ENCODE data around the gene ADRM1.

ADRM1 gene

DNA sequence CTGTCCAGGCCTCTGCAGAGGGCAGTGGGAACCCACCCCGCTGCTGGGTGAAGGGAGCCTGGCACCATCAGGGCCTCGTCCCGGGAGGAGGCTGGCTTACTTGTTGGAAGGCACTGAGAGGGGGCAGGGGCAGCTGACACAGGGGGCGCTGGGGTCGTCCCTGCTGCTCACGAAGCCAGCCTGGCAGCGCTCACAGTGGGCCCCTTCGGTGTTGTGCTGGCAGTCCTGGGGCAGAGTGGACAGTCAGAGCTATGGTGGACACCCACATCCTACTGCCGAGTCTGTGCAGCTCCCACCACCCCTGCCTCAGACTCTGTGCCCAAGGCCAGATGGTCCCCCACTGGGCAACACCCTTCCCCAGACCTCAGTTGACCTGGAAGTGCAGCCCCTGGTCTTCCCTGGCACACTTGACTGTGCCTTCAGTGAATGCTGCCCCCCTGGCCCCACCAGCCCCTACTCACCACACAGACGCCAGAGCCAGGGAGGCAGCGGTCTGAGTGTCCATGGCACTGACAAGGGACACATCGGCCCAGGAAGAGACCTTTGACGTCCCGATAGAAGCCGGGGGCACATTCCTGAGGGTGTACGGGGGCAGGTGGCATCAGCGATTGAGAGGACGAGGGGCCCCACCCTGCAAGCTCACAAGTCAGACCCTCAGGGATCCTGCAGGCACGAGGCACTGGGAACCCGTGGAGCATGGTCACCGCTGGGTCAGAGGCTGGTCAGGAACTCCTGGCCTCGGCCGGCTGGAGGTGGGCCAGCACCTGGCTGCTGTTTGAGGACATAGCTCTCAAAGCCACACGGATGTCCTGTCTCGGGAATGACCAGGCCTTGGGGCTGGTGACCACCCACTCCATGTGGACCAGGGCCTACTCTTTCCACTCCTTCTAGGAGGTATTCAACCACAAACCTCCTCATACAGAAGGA, 21.4 kb downstream of the ADRM1 start:
- DNase-seq (ENCODE audit: low spot score), result no peak

DNA sequence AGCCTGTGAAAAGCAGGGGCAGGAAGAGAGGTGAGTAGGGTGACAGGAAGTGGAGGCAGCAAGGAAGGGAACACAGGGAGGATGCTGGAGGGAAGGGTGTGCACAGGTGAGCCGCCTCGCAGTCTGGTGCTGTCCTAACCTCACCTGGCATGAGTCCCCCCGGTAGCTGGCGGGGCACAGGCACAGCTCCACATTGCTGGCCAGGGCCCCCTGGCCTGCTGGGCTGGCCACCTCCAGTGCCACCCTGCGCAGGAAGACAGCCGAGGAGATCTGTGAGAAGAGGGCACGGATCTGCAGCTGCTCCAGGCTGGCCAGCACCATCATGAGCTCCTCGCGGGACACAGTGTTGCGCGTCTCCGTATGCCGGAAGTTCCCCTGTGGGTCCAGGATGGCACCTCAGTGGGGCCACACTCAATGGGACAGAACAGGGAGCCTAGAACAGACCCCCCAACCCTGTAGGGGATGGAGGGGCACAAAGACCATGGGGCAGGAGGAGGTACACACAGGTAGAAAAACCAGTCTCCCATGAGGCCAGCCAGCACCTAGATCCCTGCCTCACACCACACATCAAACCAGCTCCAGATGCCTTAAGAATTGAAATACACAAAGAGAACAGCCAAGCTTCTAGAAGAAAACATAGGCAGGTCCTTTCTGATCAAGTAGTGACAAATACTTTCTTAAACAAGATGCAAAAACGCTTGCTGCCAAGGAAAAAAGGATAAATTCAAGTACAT, 22.5 kb downstream of the ADRM1 start:
- DNase-seq (ENCODE audit: low spot score), result no peak

DNA sequence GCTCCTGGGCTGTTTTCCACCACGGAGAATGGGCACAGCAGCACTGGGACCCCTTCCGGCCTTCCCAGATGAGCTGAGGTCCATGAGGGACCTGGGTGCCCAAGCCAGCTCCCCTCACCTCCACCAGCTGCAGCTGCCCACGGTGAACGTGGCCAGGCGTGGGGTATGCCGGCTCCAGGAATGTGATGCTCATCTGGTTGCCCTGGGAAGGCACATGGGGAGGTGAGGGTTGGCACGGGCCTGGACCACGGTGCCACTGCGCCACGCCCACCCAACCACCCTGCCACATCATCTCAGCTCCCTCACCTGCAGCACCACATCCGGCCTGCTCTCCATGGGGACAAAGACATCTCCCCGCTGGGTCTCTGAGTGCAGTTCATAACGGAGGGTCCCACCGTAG, 23.8 kb downstream of the ADRM1 start:
- DNase-seq (ENCODE audit: low spot score), result no peak

DNA sequence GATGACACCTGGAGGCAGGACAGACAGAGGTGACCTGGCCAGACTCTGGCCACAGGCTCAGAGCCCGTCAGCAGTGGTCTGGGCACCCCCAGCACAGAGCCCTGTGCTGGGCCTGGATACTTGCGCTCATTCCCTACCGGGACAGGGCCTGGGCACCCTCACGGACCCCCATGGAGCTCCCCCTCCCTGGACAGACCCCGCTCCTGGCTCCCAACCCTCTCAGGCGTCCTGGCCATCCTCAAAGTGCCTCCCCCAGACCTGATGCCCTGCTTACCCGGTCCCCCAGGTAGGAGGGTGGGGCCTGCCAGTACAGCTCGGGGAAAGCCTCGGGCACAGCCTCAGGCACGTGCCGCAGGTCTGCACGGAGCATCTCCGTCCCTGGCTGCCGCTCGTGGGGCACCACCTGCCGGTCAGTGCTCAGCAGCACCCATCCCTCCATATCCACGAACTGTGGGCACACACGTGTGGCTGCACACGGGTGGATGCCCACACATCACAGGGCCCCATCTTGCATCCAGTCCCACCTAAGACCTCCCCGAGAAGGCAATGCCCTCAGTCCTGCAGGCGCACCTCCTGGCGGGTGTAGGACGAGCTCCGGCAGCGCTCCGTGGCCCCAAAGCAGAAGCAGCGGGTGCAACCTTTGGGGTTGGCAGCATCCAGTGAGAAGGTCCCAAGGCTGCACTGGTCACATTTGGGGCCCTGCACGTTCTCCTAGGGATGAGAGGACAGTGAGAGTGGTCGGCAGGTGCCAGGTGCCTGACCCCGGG, 24.3 kb downstream of the ADRM1 start:
- no peak for DNase-seq (ENCODE audit: low spot score)

DNA sequence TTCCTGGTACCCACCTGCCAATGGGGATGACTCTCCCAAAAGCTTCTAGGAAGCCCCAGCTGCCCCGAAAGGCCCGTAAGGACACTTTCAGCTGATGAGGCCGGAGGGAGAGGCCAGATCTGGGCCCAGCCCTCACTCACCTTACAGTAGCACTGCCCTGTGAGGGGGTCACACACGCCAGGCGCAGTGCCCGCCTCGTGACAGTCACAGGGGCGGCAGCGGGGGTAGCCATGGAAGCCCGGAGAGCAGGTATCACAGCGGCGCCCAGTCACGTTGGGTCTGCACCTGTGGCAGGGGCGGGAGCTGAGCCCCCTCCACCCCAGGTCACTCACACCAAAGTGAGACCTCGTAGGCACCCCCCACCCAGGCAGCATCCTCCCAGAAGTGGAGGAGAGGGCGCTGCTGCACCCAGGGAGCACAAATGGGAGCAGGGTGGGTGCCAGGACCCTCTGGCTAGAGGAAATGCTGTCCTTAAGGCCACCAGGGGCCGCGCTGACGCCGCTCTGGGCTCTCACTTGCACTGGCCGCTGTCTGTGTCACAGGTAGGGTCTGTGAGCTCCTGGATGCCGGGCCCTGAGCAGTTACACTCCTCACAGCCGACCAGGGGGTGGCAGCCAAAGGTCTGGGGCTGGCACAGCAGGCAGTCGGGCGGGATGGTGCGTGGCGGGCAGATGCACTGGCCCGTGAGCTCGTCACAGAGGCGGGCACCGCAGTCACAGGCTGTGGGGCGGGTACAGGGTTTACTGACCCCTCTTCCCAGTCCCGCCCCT, 25.1 kb downstream of the ADRM1 start:
- DNase-seq (ENCODE audit: low spot score), result no peak

DNA sequence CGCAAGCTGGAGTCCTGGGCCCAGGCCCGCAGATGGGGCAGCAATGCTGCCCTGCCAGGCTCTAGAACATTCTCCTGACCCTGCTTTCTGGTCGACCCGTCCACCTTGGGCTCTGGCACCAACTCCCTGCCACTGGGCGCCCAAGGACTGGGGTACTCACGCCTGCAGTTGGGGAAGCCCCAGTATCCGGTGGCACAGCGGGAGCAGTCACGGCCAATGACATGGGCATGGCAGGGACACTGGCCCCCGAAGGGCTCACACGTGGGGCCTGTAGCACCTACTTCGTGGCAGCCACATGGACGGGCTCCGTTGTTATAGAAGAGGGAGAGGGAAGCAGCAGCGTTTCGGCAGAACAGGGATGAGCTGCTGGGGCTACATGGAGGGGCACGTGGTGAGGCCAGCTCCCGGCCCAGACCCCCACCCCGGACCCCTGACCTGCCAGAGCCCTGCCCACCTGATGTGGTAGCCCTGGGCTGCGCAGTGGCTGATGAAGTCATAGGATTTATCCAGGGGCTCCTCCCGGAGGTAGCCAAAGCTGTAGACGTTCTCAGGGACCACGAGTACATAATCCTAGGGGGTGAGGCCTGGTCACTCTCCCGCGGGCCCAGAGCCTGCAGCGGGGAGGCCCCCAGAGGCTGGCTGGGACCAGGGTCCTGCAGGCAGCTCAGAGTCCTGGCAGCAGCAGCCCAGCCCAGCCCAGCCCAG, 26.0 kb downstream of the ADRM1 start:
- DNase-seq (ENCODE audit: low spot score), result no peak

DNA sequence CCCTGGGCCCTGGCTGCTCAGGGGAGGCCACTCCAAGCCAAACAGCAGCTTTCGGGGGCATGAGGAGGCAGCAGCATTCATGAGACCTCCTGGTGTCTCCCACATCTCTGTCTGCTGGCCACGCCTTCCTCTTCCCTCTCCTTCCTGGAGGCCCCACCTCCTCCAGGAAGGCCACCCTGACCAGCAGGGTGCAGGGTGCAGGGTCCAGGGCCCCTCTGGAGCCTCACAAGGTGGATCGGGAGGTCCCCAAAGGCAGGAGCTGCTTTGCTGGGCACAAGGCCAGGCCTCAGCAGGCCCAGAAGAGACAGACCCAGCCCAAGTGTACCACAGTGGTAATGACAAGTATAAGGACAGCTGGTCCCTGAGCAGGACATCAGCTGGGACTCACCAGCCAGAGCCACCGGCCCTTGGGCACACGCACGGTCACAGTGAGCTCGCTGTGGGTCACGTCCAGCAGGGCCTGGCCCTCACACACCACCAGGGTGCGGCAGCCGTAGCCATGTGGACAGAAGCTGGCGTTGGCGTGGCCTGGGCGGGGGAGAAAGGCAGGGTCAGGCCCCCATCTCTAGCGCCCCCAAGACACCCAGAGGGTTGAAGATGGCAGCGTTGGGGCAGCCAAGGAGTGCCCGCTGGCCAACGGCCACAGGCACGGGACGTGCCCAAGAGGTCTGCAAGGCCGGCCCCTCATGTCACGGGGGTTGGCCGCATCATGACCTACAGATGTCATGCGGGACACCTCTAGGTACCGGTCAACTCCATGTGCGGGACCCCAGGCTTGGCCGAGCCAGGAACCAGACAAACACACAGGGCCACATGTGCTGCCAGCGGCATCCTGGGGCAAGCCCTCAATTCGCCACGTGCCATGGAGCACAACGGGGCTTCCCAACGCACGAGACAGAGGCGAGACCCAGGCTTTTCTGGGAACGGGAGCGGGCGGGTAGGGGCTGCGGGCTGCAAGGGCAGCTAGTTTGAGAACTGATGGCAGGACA, 26.9 kb downstream of the ADRM1 start:
- no peak for DNase-seq (ENCODE audit: low spot score)

DNA sequence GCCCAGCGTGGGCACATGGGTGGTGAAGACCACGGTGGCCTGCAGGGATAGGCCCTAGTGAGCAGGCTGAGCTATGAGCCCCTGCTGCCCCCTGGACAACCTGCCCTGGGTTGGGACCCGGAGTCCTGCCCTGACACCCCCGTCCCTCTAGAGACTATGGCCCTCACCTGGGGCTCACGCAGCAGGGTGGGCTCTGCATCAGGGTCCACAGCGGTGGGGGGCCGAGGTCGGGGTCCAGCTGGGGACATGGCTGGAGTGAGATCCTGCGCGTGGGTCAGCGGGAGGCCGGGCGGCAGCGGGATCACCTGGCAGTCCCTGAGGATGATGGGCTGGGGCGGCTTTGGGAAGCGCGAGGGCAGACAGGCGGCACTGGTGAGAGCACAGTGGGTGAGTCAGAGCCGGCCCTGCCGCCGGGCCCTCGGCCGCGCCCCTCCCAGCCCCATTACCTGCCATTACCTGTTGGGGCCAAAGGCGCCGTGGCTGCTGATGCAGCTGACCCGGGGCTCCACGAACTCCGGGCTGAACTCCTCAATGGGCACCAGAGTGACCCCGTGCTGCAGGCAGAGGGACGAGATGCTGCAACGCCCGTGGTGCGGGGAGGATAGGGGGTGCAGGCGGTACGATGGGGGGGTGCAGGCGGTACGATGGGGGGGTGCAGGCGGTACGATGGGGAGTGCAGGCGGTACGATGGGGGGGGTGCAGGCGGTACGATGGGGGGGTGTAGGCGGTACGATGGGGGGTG, 27.9 kb downstream of the ADRM1 start:
- no peak for DNase-seq (ENCODE audit: low spot score)

DNA sequence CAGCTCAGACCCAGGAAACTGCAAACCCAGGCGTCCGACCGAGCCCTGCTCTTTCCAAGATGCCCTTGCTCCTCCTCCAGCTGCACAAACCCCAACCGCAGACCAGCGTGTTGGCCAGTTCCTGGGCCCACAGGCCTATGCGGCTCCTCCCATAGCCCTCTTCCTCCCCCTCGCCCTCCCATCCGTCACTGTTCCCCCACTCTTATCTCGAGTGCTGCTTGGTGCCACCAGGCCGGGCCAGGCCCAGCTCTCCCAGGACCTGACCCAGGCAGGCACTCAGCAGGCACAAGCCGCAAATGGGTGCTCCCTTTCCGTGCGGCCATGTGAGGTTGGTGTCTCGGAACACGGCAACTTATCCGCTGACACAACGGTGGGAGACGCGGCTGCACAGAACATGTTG, 28.6 kb downstream of the ADRM1 start:
- no peak for DNase-seq (ENCODE audit: low spot score)

DNA sequence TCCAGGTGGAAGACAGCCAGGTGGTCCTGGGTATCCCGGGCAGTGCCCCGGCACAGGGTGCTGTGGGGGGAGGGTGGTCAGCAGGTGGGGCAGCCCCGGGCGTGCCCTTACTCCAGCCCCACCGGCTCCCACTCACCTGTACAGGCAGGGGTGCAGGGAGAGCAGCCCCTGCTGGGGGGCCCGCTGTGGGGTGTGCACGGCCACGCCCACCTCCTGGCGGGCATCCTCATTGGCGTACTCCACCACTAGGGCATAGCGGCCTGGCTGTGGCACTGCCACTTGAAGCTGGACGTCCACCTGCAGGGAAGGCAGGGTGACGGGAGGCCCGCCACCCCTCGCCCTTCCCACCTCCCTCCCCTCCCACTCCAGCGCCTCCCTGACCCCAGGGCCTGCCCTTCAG, 29.6 kb downstream of the ADRM1 start:
- DNase-seq (ENCODE audit: low spot score), result no peak

DNA sequence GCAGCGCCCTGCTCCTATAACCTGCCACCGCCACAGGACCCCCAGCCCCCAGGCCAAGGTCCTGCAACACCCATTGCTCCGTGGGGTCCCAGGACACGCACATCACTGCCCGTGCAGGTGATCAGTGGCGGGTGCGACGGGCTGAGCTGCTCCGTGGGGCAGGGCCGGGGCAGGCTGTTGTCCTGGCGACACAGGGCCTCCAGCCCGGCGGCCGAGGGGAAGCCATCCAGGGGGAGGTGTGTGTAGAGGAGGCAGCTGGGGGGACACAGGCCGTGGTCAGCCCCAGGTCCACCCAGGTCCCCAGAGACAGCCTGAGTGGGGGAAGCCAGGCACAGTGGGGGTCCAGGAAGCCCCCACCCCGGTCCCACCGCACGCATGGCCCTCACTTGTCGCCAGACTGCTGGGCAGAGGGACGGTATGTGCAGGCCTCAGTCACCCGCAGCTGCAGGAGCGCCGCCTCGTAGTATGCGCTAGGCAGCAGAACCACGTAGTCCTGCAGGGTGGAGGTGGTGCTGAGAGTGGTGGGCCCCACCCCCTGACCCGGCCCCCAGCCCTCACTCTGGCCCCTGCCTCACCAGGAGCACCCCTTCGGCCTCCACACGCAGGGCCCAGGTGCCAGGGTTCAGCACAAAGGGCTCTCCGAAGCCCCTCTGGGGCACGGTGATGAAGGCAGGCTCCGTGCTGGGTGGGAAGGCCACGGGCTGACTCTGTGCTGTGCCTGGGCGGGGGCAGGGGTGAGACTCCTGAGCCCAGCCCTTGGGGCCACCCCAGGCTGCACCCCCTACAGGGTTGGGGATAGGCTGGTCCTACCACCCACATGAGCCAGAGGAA, 30.4 kb downstream of the ADRM1 start:
- DNase-seq (ENCODE audit: low spot score), result no peak

DNA sequence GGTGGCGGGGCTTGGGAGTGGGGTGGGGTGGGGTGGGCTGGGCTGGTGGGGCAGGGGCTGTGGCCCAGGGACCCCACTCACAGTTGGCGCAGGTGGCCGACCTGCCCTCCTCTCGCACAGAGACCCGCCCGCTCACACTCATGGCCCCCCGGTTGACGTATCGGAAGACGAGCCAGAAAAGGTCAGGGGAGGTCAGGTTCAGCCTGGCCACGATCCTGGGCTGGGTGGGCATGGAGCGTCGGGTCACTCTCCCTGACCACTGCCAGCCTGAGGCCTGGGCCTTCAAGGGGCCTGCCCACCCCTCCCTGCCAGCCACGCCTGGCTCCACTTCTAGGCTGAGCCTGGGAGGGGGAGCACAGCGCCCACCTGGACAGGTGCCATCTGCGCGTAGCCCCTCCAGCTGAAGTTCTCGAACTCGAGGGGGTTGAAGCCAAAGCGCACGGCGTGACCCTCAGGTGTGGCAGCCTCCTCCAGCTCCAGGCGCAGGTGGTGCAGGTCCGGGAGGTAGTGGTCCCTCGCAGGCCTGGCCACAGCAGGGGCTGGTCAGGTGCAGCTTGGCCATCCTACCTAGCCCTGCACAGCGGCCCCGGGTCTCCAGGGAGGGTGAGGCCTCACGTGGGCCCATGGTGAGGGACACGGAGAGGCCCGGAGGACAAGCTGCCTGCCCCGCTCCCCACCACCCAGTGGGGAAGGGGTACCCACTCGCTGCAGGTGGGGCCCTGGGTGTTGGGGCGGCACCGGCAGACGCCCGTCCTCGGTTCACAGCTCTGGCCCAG, 31.2 kb downstream of the ADRM1 start:
- no peak for DNase-seq (ENCODE audit: low spot score)

DNA sequence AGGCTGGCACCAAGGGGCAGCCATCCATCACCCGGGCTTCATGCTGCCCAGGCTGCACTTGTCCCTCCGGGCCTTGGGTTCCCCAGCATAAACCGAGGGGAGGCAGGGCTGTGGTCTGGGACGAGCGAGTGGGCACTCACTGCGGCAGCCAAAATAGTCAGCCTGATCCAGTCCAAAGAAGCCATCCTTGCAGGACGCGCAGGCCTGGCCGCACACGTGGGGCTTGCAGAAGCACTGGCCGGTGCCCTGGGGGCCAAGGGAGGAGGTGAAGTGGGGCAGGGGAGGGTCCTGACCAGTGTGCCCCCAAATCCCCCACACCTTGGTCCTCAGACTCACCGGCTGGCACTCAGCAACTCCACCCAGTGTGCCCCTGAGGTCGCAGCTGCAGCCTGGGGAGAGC, 32.1 kb downstream of the ADRM1 start:
- DNase-seq (ENCODE audit: low spot score), result no peak

DNA sequence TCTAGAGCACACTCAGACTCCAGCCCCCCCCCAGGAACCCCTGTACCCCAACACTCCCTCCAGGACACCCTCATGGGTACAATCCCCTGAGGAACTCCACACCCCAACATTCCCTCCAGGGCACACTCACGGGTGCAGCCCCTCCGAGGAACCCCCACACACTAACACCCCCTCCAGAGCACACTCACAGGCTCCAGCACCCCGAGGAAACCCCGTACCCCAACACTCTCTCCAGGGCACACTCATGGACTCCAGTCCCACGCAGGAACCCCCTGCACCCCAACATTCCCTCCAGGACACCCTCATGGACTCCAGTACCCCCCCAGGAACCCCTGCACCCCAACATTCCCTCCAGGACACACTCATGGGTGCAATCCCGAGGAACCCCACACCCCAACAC, 32.7 kb downstream of the ADRM1 start:
- no peak for DNase-seq (ENCODE audit: low spot score)

DNA sequence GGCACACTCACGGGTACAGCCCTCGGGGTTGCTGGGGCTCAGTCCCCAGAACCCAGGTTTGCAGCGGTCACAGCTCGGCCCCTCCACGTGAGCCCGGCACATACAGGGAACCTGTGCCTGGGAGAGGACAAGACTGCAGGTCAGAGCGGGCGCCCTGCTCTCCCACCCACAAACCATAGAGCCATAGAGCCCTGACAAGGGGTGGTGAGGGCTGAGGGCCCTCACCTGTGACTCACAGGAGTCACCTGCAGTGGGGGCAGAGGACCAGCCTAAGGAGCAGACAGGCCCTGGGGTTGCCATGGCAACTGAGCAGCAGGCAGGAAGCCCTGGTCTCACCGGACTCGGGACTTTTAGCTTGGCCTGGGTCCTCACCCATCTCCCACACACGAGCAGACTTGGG, 33.5 kb downstream of the ADRM1 start:
- no peak for DNase-seq (ENCODE audit: low spot score)

DNA sequence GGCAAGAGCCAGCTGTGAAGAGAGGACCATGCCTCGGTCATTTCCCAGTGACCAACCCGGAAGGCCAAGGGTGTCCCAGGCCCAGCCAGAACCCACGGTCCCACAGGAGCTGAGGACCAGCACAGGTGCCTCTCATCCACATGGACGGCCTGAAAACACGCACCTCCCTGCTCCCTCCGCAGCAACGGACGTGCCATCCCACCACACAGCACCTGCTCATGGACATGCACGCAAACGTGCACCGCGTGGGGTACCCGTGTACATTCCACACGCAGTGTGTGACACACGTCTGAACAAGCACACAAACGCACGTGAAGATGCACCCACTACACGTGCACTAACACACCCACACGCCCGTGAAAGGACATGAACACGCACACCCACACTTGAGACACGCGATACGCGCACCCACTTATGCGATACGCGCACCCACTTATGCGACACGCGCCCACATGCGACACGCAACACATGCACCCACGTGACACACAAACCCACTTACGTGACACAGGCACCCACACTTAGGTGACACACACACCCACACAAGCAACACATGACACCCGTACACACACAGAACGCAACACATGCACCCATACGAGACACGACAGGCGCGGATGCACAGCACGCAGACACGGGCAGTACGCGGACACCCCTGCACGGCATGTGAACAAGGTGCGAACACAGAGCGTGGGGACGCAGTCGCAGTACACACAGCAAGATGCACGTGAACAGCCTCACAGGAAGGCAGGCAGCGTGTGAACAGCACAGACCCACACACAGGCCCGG, 34.2 kb downstream of the ADRM1 start:
- DNase-seq (ENCODE audit: low spot score), result no peak
